ENCODE results near the gene HHAT.

HHAT gene

DNA sequence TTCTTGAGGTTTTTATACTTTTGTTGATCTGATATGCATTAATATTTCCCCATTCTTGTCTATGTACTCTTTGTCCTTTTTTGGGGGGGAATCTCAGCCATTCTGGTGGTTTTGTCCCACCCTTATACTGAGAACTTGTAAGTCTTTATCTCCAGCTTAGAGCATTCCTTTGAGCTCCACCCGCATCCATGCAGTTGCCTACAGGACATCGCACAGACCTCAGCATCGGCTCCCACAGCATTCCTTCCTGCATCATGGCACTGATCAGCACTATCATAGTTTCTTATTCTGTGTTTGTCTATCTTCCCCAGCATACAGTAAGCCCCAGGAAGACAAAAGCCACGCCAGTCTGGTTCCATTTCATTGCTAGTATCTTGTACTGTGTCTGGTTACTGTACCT lies 33.0 kb downstream of the HHAT start:
- no peak for DNase-seq

DNA sequence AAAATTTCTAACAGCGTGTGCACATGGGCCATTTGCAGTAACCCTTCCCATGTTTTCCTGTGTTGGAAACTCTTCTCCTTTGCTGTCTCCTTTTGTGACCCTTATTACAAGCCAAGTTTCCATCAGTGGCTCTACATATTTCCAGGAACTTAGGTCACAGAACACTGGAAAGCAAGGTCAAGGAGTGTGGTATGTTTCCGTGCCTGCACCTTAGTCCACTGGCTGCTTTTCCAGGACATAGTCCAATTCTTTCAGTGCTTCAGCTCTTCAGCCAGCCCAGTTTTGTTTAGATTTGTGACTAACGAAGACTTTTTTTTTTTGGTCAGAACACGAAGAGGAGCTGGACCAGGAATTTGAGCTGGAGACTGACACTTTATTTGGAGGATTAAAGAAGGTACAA lies 33.8 kb downstream of the HHAT start:
- no peak for DNase-seq

DNA sequence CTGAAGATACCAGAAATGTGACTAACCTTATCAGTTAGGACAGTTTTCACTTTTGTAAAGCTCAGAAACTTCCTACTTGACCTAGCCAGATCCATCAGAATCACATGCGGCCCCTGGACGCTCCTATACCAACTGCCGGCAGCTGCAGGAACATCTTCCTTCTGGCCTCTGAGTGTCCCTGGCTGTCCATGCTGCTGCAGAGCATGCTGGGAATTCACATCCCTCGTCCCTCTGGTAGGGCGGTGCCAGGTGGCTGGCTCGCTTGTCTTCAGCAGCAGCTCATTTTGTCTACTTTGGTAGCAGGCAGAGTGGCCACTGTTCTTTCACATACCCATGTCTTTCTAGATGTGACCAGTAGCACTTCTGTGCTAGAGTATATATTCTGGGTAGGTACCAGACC lies 34.4 kb downstream of the HHAT start:
- no peak for DNase-seq

- DNase-seq, result no peak
Observed at GRCh38 chr1:210364479-210364878, 35.8 kb downstream of the HHAT start.

- DNase-seq, result no peak
Observed at GRCh38 chr1:210366767-210367166, 38.1 kb downstream of the HHAT start.

DNA sequence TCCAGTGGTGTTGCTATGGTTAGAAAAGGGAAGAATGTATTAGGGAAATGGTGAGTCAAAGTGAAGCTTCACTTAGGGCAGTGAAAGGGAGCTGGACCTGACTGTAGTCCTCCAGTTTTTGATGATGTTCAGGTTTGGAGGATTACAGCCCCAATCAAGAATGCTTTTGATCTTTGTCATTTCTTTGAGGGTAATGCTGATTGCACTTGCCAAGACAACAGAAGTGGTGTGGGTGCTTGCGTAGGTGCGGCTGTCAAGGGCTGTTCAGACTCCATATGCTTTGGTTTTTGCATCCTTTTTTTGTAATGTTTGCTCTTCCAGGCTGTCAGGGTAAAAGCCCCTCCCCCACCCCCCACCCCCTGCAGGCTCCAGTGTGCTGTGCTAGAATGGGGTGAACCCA lies 38.9 kb downstream of the HHAT start:
- no peak for DNase-seq

- DNase-seq, result no peak
Observed at GRCh38 chr1:210369425-210369824, 40.7 kb downstream of the HHAT start.

DNA sequence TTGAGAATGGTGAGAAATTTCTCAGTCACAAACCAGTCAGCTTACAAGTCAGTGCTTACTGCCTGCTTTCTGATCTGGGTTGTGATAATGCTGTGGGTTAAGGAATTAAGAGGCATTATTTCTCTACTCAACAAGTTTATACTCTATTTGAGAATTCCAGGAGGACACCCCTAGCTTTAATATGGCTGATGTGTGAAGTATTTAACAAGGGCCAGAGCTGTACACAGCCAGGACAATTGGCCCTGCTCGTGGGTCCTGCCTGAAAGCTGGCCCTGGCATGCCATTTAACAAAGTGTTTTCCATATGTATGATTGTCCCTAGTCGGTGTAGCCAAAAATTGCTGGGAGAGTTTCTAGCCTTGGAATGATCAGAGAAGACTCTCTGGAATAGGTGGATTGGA lies 43.2 kb downstream of the HHAT start:
- DNase-seq, result no peak

DNA sequence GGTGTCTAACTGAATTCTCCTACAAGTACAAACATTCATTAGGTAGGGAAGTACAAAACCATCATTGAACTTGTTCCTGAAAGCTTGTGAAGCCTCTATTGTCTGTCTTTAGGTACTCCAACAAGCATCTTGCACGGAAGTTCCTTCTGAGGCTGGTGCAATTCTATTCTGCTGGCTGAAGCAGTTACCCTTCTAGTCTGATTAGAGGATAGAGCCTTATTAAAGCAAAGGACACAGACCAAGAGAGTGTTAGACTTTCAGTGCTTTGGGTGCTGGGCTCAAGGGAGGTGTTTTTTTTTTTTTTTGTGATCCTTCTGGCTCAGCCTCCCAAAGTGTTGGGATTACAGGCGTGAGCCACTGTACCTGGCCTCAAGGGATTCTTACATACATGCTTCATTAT lies 43.8 kb downstream of the HHAT start:
- DNase-seq, result no peak

- no peak for DNase-seq
Observed at GRCh38 chr1:210372931-210373627, 44.4 kb downstream of the HHAT start.

- no peak for DNase-seq
Observed at GRCh38 chr1:210373628-210373877, 44.9 kb downstream of the HHAT start.

- no peak for DNase-seq
Observed at GRCh38 chr1:210373878-210374599, 45.3 kb downstream of the HHAT start.

DNA sequence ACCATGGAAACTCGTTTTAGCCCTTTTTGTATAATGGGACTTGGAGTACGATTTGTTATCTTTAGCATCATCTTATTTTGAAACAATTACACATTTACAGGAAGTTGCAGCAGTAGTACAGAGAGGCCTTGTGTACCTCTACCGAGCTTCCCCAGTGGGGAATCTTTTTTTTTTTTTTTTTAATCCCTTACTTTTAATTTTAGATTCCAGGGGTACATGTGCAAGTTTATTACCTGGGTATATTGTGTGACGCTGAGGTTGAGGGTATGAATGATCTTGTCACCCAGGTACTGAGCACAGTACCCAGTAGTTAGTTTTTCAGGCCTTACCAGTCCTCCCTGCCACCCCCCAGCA lies 45.9 kb downstream of the HHAT start:
- no peak for DNase-seq

- no peak for DNase-seq
Observed at GRCh38 chr1:210376836-210377372, 48.2 kb downstream of the HHAT start.

- no peak for DNase-seq
Observed at GRCh38 chr1:210377731-210378333, 49.1 kb downstream of the HHAT start.

DNA sequence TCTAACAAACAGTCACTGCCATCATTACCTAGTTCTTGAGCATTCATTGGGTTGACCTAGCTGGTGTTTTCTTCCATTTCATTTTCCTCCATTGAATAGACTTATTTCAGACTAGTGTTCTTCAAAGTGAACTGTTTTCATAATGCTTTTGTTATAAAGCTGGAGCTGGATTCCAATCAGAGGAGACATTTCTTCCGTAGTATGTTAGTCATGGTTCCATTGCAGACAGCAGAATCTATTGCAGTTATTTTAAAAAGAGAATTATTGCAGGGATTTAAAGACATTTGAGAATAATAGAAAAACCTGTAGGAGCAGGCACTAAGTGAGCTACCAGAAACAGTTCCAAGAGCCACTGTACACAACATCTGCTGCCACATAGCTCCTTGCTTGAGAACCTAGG lies 50.0 kb downstream of the HHAT start:
- DNase-seq, result no peak

DNA sequence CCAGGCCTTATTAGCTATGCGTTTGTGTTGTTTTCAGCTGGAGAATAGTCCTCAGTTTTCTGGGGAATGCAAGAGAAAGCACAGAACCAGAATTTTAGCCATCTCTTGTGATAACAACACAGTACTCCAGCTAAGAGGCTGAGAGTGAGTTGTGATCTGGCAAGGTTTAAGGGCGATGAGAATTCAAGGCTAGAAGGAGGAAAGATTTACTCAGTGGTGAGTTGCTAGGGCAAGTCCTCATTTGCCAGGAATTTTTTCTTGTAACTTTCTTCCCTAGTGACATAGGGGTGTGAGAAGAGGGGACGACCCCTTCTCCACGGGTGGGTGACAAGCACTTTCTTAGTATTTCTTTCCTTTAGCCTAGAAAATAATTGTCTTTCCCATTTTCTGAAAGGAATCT lies 53.2 kb downstream of the HHAT start:
- no peak for DNase-seq

DNA sequence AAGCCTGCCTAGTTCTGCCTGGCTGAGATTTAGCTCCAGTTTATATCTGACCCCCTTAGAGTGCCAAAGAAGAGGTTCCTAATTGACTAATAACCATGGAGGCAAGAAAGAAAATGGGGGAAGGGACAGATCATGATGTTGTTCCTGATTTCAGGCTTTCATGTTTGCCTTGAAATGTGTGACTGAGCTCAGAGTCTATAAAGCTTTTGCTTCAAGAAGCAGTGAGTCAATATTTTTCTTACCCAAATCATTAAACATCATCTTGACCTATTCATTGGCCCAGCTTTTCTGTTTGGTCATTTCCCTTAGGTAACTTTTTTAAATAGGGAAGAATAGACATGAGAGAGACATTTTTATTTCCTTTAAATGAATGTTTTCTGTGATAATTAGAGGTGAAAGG lies 55.9 kb downstream of the HHAT start:
- DNase-seq, result no peak

DNA sequence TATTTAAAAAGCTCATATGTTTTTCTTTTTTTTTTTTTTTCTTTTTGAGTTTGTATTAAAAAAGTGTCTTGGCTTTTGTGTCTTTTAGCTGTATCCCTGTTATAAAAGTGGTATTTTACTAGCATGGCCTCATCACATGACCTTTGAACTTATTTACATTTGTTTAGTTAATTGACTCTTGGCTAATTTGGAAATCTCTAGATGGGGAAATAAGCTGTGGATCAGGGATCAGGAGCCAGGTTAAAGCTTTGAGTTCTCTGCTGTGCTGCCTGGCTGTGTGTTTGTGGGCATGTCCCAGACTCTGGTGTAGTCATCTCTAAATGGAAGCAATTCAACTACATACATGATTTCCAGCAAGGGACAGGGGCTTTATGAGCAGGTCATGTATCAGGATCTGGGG lies 56.5 kb downstream of the HHAT start:
- DNase-seq, result no peak

DNA sequence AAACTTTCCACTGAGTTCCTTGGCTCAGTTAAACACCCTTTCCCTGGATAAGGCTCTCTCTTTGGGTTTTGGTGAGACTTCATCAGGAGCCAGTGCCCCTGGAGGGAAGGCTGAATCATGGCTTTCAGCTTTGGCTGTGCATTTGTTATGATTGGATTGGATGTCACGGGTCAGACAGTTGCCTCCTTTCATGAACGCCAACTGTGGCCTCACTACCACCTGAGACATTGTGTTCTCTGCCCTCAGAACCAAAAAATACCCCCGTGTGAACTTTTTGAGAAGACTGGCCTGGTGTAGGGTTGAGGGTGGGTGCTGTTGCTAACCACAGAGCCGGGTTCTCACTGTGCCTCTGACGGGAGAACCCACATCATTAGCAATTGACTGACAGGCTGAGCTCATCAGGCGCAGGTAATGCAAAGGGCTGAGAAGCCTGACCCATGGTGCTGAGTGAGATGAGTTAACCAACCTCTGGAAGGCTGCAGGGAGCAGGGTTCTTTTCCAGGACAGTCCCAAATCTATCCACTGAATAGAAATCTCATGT lies 65.6 kb downstream of the HHAT start:
- no peak for DNase-seq

DNA sequence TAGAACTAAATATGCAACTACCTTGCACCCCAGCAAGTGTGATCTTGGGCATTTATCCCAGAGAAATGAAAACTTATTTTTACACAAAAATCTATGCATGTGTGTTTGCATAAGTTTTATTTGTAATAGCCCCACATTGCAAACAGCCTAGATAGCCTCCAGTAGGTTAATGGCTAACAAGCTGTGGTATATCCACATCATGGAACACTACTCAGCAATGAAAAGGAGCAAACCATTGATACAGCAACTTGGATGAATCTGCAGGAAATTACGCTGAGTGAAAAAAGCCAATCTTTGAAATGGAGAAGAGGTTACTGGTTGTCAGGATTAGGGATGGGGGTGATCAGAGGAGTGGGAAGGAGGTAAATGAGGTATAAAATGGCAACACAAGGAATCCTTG lies 67.8 kb downstream of the HHAT start:
- DNase-seq, result no peak

- no peak for DNase-seq
Observed at GRCh38 chr1:210397252-210397651, 68.5 kb downstream of the HHAT start.

- no peak for DNase-seq
Observed at GRCh38 chr1:210397681-210398080, 69.0 kb downstream of the HHAT start.

DNA sequence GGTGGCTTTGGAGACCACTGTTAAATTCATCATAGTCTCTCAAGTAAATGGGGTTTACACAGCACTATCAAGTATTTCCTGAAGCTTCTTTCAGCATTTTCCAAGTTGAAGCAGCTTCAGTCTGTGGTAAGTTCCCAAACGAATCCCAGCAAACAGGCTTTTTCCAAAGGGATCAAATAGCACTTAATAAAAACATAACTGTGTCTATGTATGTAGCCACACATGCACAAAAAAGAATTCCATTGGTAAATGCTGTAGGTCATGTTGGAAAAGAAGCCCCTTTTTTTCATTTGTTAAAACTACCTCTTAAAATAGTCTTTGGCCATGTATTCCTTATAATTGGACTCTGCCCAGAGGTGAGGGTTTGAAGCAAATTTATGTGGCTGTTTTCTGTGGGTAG lies 69.8 kb downstream of the HHAT start:
- no peak for DNase-seq
